GM19455 (cell line): ENCODE measurements around the gene SLCO4A1.

ENCODE experiments used
- ATAC-seq: cut with Tn5 transposase; IDR thresholded peaks from one replicate; pipeline ENCODE4 v1.9.1; 2021; ENCODE audit not compliant: unreplicated experiment

Gene SLCO4A1

DNA sequence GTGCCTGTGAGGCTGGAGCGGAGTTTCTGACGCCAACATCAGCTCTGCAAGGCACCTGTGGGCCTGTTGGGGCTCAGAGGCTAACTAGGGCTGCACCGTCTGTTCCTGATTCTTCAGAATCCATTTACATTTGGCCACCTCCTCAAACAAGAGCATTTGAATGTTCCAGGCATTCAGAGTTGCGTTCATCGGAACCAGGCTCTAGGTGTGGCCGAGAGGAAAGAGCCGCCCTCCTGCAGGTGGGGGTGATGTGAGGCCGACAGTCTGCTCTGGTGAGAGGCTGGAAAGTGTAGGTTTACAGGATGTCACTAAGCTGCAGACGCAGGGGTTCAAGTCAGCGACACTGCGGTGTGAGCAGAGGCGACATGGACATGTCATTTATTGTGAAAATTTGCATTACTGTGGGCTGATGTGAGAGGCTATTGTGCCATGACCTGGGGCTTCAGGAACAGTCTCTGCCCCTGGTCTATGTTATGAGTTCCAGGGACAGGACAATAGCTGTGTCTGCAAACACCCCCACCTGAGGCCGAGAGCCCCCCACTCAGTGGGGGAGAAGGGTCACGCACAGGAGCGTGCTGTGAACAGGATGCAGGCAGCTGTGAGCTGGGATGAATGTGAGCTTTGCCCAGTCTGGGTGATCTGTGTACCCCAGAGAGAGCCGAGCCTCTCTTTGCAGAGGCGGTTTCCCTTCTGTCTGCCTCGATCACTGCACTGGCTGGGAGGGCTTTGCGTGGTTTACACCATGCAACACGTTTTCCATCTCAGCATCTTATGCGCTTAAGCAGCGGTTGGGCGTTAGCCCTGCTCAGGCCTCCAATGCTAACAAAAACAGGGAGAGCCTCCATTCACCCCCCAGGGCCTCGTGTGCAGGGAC is 21.1 kb downstream of the SLCO4A1 start:
- no peak for ATAC-seq

DNA sequence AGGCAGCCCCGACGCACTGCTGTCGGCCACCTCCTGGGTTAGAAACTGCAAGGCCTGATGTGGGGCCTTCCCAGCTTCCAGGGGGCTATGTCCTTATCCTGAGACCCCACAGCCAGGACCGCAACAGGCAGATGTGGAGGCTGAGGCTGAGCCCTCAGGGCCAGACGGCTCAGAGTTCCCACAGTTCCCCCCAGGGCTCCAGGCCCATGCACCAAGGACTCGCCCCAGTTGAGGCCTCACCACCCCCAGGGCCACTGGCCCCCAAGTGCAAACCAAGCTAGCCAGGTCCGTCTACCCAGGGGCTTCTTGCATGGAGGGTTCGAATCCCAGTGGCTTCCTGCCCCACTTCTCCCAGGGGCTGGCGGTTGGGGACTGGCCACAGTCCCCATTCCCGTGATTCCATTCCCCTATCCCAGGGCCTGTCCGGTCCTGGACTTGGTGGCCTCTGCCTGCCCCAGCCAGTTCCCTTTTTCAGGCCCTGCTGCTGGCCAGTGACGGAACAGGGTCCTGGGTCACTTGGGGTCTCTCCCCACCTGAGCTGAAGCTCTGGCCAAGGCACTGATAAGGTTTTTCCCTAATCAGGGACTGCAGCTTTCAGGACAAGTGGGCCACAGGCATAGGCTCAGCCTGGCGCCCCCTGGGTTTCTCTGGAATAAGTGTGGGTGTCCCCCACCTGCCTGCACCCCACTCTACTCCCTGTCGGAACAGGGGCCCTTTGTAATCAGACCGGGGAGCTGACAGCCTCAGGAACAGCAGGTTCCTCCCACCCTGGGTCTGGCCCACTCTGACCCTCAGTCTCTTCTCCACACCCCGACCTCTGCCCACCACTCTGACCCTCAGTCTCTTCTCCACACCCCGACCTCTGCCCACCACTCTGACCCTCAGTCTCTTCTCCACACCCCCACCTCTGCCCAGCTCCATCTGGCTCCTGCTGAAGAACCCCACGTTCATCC is 22.0 kb downstream of the SLCO4A1 start:
- ATAC-seq = no peak

DNA sequence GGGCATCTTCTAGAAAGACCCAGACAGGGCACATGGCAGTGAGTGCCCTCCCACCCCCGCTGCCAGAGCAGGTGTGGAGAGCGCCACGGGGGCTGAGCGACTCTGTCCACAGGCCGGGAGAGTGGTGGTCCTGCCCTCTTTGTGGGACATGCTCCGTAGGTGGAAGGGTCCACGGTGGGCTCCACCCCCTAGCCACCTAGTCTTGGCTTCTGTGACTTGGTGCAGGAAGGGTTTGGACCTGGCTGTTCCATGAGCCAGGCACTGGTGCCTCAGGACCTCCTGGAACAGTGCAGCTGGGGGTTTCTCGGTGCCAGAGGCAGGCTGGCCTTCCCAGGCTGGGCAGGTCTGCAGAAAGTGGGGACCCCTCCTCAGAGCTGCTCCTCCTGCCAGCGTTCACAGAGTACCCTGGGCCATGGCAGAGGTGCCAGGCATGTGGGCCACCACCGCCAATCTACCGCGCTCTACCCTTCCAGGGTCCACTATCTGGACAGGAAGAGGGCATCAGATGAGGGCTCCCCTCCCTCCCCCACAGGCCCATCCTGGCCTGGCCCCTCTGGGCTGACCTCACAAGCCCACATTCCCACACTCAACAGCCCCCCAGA is 23.0 kb downstream of the SLCO4A1 start:
- no peak for ATAC-seq

DNA sequence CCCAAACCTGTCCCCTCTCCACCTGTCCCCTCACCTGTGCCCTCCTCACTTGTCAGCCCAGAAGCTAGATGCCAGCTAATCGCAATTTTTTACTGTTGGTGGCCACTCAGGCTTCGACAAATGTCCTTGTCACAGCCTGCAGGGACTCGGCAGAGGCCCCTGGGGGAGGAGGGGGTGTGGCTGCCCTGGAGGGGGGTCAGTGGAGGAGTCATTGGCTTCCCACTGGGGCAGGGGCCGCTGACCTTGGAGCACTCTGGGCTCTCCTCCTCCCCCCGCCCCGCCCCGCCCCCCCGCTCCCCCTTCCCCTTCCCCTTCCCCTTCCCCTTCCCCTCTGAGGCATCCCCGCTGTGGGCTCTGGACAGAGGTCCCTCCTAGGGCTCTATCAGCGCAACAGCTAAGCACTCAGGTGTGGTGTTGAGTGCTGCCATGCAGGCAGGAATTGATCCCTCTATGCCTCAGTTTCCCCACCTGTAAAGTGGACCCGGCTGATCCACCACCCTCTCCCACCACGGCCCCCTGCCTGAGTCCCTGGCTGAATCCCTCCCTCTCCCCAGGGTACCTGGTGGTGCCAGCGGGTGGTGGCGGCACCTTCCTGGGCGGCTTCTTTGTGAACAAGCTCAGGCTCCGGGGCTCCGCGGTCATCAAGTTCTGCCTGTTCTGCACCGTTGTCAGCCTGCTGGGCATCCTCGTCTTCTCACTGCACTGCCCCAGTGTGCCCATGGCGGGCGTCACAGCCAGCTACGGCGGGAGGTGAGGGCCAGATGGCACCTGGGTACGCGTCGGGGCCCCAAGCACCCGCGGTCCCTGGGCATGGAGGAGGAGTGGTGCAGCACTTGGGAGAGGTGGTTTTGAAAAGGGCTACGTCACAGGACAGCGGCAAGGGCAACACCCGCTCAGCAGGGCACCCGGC is 23.8 kb downstream of the SLCO4A1 start:
- no peak for ATAC-seq

DNA sequence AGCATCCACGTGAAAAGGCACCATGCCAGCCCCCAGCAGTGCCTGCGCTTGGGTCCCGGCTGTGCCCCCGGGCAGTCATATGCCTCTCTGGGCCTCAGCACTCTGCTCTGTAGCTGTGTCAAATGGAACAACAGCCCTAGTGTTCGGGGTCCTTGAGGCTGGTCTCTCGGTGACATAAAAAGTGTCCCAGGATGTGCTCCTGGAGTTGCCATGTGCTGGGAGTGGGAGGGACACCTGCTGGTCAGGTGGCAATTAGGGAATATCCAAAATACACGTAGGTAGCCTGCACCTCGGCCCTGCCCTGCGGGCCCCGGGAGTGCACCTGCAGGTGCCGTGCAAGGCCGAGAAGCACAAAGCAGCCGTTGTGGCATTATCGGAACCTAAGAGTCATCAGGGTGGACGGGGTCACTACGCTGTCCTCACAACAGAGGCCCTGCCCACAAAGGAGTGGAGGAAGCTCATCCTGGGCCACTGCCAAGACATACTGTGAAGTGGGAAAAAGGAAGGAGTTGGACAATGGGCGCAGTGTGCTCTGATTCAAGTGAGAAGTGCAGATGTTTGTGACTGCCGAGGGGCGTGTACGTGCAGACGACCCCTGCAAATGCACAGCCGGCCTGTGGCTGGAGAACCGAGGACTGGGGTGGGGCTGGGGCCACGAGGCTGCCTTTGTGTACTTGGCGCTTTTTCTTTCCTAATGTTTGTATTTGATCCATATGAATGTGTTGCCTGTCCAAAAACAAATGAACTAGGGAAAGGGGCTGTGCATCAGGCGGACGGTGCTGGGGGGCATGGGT is 24.6 kb downstream of the SLCO4A1 start:
- ATAC-seq = no peak

DNA sequence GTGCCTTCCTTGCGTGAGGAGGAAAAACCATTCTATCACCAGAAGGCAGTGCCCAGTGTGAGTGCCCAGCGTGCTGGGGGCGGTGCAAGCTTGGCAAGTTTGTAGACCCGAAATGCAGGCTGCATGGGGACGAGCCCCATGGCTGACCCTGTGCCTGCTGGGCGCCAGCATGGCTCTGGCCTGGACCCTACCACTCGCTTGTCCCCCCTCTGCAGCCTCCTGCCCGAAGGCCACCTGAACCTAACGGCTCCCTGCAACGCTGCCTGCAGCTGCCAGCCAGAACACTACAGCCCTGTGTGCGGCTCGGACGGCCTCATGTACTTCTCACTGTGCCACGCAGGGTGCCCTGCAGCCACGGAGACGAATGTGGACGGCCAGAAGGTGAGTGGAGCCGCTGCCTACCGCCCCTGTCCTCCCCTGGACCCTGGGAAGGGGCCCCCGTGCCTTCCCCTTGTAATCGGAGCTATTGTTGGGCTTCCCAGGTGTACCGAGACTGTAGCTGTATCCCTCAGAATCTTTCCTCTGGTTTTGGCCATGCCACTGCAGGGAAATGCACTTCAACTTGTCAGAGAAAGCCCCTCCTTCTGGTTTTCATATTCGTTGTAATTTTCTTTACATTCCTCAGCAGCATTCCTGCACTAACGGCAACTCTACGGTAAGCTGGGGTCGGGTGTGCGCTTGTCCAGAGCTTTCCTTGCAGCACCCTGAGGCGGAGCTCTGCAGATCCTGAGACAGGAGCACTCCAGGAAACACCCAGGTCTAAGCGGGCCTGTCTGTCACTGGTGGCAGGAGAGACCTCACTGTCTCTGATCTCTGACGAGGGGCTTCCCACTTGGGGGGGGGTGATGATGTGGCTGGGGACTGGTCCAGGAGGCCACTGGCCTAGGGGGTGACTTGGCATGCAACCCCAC is 25.5 kb downstream of the SLCO4A1 start:
- ATAC-seq = no peak

DNA sequence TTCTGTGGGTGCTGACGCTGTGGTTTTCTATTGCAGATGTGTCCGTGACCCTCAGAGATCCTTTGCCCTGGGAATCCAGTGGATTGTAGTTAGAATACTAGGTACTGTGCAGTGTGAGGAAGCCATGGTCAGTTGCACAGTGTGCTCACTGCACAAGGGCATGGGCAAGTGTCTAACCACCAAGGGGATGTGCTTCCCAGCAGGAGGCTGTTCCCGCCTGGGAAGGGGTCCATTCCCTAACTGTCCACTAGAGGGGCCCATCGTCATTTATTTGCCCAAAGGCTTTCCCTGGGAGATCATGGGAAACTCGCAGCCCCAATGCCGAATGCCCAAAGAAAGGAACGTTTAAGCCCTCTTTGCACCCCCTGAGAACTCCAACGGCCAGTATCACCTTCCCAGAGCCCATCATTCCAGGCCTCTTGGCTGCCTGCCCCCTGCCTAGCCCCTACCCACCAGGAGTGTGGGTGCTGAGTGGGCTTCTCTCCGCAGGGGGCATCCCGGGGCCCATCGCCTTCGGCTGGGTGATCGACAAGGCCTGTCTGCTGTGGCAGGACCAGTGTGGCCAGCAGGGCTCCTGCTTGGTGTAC is 26.2 kb downstream of the SLCO4A1 start:
- no peak for ATAC-seq

DNA sequence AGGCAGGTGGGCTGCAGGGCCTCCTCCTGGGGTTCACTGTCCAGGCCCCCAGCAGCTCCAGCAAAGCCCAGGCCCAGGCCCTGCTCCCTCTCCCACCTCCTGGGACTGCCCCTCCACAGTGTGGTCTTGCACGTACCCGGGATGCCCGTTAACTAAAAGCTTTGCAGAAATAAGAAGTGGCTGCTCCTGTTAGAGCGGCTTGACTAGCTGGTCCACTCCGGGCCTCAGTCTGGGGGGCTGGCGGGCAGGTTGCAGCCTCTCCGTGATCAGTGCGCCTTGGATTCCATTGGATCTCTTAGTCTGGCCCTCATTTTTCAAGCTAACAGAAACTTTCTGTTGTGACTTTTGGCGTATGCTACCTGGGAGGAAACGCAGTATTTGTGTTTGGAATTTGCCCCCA is 26.9 kb downstream of the SLCO4A1 start:
- no peak for ATAC-seq

DNA sequence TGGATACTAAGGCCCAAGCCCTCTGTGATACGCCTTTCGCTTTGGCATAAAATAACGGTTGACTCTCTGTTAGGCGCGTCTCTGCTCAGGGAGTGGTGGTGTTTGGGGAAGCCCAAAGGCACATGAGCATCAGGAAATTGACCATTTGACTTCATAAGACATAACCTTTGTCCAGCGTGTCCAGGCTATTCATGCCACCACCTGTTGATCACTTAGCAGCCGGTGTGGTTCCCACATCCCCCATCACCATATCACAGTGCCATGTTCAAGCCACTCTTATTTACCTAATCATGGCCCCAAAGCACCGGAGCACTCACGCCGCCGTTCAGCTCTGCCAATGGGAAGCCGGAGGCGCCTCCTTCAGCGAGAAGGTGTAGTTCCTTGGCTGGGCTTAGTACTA is 27.9 kb downstream of the SLCO4A1 start:
- ATAC-seq = no peak

DNA sequence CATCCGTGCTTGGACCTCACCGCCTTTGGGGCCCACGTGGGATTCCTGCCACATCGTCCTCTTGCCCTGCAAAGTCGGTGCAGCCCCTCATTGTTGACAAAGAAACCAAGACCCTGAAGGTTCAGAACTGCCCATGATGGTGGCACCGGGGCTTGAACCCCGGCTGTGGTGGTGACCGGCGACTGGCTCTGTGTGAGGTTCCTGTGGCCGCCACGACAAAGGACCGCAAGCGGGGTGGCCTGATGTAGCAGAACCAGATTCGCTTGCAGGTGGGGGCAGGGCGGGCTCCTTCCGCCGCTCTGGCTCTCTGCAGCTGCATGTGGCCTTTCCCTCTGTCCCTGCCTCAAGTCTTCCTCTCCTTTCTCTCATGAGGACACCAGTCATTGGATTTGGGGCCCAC is 28.7 kb downstream of the SLCO4A1 start:
- ATAC-seq = no peak

DNA sequence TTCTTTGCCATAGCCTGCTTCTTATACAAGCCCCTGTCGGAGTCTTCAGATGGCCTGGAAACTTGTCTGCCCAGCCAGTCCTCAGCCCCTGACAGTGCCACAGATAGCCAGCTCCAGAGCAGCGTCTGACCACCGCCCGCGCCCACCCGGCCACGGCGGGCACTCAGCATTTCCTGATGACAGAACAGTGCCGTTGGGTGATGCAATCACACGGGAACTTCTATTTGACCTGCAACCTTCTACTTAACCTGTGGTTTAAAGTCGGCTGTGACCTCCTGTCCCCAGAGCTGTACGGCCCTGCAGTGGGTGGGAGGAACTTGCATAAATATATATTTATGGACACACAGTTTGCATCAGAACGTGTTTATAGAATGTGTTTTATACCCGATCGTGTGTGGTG is 29.5 kb downstream of the SLCO4A1 start:
- no peak for ATAC-seq

DNA sequence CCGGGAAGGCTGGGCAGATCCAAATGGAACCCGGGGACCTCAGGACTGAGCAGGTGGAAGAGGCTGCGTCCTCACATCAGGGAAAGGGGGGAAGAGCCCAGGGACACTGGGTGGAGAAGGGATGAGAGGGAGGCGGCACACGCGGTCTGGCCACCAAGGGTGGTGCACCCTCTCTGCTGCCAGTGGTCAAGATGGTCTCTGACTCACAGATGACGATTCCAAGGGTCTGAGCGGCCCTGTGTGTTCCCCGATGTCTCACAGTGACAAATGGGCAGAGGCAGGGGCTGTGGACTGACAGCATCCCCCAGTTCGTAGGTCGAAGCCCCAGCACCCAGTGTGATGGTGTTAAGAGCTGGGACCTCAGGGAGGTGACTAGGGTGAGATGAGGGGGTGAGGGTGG is 32.1 kb downstream of the SLCO4A1 start:
- ATAC-seq = no peak

DNA sequence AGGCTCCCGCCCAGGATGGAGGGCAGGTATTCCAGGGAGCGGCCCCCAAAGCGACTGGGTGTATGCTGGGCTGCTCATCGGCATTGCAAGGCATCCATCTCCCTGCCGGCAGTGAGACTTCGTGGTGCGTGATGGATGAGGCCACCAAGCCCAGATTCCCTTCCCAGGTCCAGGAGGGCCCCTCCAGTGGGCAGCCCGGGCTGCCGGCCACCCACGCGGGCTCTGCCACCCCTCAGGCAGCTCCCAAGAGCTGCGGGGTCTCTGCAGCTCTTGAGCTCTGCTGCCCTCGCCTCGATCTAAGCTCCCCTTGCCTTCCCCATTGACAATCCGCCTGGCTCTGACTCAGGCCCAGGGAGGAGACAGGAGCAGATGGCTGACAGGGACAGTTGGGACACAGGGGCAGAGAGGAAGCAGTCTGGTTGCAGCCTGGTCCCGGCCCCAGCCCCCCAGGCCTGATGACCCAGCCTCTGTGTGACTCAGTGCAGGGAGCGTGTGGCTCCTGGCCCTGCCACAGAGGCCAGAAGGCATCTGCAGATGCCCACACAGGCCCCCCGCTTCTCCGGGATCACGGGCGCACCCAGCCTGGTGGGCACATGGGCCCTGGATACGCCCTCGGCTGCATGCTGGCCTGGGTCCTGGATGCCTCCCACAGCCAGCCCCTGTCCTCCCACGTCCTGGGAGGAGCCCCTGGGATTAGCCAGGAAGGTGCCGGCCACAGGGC is 33.0 kb downstream of the SLCO4A1 start:
- ATAC-seq = no peak

DNA sequence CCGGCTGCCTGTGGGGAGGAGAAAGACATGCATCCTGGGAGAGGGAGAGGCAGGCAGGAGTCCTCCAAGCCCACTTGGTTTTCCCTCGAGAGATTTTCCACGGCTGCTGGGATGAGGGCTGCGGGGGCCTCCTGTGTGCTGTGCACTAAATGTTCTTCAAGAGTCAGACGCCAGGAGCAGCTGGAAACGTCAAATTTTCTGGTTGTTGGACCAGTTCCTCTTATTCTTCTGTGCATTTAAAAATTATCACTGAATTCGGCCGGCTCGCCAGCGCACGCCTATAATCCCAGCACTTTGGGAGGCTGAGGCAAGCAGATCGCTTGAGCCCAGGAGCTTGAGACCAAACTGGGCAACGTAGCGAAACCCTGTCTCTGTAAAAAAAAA is 33.6 kb downstream of the SLCO4A1 start:
- ATAC-seq = no peak

DNA sequence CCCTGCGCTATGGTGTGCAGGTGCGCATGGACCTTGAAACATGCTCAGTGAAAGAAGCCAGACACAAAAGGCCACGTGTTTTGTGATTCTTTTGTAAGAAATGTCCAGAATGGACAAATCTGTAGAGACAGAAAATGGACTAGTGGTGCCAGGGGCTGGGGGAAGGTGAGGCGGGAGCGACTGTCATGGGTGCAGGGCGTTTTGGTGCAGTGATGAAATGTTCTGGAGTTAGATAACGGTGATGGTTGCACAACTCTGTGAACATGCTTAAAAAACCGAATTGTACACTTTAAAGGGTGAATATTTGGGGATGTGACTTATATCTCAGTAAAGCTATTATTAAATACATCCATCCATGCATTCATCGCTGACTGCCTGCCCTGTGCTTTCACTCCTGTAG is 34.7 kb downstream of the SLCO4A1 start:
- ATAC-seq = no peak

DNA sequence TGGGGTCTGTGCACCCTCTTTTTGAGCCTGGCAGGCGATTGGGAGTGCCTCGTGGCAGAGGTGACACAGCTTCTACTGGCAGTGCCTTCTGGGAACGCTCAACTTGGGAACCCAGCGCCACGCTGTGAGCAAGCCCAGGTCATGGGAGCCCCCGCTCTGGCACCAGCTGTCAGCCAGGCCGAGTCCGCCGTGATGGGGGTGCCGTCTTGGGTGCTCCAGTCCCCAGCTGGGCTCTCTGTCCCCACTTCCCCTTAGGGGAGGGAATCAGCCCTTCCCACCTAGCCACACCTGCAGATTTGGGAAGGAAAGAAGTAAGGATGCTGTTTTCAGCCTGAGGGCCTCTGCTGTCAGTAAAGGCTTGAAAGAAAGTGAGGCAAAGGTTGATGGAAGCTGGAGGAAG is 35.4 kb downstream of the SLCO4A1 start:
- ATAC-seq = no peak

DNA sequence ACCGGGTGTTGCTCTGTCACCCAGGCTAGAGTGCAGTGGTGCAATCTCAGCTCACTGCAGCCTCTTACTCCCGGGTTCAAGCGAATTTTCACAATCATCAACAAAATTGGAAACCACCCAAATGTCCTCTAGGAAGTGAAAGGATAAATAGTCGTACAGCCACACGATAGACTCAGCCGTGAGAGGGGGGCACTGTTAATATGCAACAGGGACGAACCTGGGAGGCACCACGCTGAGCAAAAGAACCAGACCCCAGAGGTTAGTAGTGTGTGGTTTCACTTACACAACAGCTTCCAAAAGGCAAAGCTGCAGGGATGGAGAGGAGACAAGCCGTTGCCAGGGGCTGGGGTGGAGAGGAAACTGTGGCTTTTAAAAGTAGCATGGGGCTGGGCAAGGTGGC is 36.2 kb downstream of the SLCO4A1 start:
- no peak for ATAC-seq
